T-helper 22 cell (primary cell): ENCODE results near the gene WNT9A.

Source experiments
- DNase-seq: peaks from one replicate; pipeline ENCODE4 v3.0.0-alpha.2; 2020; ENCODE audit warnings: low read depth

Gene WNT9A

GRCh38 chr1:227897704-227898438 lies 49.9 kb downstream of the WNT9A start:
- DNase-seq: no peak

- DNase-seq: no peak
Observed at GRCh38 chr1:227896710-227897655, 50.7 kb downstream of the WNT9A start.

GRCh38 chr1:227895828-227896685 lies 51.7 kb downstream of the WNT9A start:
- no peak for DNase-seq

DNA sequence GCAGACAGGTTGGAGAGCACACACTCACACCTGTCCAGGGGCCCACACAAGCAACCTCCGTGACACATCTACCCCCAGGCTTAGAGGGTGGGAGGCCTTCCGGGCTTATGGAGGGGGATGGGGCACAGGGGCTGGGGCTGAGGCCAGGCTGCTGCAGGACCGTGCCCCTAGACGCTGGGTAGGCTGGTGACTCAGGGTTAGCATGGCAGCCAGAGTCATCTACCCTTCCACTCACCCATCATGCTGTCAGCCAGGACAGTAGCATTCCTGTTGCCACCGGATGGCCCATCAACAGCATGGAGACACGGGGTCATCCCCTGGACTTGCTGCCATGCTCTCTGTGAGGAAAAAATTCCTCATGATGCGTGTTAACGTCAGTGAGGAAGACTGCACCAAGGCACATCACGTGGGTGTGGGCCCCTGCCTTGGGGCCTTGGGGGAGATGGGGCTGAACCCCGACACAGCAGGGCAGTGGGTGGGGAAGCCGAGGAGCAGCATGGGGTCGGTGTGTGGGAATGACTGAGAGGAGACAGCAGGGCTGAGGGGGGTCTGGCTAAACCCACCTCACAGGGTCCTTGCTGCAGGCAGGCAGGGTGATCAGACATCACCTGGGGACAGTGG lies 52.8 kb downstream of the WNT9A start:
- DNase-seq: no peak

DNA sequence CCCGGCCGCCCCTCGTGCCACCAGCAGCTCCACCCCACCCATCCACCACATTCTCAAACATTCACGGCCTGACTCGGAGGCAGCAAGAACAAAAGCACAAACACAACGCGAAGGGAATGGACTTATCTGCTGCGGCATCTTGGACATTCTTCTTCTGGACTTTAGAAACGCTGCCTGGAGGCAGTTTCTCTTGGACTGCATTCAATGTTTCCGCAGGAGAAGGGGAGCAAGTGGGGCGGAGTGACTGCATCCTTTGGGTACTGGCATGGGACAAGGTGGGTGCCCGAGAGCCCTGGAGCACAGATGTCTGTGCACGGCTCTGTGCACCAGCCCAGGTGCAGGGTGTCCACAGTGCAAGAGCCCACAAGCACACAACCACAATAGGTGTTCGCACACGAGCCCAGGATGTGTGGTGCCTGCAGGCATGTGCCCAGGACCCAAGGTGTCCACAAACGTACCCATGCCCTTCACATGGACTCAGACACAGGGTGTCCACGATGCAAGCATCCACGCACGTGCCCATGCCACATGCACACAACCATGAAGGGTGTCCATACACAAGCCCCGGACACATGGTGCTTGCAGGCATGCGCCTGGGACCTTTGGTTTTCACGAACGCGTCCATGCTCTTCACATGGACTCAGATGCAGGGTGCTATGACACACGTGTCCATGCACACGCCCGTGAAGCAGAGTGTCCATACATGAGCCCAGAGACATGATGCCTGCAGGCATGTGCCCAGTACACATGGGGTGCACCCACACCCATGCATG lies 53.6 kb downstream of the WNT9A start:
- no peak for DNase-seq

GRCh38 chr1:227893300-227893948 lies 54.3 kb downstream of the WNT9A start:
- no peak for DNase-seq

DNA sequence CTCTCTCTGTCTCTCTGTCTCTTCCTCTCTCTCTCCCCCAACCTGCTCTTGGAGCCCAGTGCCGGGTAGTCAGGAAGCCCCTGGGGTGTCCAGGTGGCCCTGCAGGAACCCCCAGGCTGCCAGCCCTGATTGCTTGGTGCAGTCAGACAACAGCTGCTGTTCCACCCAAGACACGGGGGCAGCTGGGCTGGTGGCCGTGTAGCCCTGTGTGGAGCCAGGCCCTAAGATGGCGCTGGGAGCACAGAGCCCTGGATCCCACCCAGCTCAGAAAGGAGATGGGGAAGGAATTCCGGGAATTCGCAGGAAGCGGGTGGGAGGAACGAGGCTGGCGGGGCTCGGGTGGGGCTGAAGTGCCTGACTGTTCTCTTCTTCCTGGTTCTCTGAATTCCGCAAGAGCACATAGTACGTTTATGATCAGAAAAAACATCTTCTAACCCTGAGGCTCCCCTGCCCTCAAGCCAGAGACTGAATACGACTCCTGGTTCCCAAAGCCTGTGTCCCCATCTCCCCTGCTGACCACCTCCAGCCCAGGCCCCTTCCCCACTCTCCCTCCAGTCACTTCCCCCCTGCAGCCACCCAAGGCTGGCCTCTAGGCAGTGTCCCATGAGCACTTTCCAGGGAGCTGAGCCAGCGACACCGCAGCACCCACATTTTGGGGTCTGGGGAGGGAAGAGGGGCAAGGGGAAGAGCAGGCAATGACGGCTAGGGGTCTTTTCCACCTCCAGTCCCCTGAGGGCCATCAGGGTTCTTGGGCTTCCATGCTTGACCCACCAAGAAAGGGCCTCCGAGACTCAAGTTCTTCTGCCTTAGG lies 55.0 kb downstream of the WNT9A start:
- no peak for DNase-seq

DNA sequence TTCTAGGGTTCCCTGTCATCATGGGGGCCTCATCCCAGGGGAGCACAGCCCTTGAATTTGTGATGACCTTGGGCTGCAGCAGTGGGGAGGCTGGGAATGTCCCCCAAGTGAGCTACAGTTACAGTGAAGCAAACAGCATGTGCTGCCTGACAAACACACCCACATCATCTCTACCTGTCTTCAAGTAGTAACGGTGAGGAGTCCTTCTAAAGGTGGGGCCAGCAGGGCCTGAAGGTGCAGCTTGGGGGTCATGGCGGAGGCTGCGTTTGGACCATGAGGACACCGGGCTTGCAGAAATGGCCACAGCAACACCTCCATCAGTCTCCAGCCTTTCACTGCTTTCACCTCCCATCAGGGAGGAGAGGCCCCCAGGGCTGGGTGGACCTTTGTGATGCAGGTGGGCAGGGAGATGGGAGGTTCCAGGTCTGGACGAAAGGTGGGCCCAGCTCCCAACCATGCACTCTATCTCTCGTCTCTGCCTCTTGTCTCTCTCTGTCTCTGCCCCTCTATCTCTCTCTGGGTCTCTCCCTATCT lies 55.7 kb downstream of the WNT9A start:
- no peak for DNase-seq

GRCh38 chr1:227891223-227891954 lies 56.3 kb downstream of the WNT9A start:
- DNase-seq: no peak

DNA sequence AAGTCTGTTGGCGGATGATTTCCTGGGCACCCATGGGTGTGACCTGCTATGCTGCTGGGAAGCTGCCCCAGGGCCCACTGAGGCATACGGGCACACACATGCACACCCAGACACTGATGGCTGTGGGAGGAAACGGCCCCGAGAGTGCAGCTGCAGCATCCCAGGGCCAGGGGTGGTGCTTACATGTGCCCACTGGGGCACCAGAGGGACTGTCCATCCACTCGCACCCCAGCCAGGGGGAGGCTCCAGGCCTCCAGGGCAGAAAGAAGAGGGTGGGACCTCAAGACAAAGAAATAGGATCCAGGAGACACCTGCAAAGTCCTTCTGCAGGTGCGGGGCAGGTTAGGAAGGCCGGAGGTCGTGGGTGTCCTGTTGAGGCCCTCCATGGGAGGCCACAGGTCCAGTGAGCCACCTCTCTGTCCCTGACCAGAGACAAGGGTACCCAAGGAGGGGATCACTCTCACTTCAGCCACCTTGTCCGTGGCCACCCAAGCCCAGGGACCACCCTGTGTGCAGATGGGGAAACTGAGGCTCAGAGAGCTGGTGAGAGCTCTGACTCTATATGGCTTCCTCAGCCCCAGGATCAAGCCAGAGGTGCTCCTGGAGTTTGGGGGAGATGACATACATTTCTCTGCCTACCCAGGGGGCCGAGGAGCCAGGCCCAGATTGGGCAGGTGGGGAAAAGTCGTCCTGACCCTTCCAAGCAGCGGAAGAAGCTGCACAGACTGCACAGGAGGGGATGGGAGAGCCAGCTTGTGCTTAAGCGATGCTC lies 57.1 kb downstream of the WNT9A start:
- no peak for DNase-seq

GRCh38 chr1:227889863-227890405 lies 57.8 kb downstream of the WNT9A start:
- DNase-seq: no peak

DNA sequence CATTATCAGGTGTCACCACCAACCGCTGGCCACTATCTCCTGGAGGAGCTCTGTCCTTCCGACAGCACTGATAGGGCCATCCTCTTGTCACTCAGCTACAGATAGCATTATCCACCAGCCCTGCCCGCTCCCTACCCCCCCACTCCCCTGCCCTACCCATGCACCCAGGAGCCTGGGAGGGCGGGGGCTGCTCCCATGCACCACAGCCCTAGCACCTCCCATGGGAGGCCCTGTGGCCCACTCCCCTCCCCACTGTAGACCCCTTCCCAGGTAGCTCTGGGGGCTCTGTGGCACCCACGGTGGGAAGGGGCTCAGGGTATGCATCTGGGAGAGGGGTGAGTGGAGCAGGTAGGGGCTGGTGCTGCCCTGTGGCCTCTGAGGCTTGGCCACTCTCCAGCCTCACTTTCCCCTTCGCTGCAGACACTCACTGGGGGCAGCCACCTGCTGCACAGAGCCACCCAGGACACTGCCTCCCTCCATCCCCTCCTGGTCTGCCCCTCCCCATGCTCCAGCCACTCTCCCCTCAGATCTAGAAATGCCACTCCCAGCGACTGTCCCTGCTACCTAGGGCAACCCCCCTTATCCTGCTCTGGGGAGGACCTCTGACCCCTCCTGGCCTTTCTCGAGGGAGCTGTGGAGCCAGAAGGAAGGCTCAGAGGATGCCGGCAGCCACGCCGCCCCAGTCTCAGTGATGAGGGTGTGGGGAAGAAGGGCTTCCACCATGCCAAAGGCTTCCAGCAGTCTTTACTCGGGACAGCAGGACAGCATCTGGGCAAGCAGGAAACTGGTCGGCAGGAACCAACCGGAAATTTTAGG lies 58.5 kb downstream of the WNT9A start:
- DNase-seq: no peak

- no peak for DNase-seq
Observed at GRCh38 chr1:227888404-227889046, 59.2 kb downstream of the WNT9A start.

DNA sequence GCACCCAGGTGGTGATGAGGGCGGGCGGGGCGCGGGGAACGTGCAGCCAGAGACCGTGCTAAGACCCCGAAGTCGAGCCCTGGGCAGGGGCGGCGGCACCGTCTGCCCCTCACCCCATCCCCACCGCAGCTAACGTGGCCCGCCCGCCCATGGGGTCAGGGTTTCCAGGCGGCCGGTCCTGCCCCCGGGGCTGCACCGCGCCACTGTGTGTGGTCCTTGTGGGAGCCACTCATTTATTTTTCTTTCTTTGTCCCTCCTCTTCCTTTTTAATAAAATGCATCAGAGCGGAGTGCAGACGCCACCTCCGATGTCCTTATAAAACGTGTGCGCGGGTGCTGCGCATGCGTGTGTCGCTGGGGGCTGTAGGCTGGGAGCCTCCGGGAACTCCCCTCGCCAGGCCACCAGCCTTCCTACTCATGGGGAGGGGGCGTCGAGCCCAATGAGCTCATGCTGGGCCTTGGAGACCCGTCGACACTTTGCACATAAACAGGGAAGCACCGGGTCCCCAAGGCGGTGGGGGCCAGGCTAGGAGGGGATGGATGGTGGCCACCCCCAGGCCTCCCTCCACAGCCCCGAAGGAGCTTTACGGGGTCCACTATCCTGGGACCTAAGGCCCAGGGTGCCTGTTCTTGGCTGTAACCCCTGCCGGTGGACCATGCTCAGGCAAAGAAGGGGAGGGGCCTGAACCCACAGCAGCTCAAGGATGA lies 59.9 kb downstream of the WNT9A start:
- DNase-seq: no peak

DNA sequence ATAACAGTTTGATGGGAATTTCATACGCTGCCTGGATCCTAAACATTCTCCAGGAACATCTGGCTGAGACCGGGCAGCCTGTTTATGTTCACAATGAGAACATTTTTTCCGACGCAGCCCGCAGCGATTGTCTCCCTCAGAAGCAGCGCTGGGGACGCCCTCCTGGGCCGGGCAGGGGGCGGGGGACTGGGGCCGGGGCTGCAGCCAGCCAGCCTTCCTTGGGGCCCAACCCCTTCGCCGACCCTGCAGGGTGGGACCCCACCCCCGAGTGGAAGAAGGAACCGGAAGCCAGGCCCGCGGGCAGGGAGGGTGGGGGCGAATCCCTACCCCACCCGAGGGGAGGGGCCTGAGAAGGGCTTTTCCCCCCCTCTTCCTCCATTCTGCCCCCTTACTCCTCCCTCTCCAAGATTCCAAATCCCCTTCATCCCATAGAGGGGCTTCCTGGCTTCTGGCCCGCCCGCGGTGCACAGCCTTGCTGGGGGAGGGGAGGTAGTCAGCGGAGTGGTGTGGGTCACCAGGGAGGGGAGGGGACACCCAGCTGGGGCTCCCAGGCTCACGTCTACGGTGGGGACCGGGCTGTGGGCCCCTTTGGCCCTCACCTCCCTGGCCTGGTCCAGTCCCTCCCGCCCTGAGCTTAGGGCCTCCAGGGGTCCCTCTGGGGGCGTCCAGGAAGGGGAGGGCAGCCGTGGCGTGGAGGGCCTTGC lies 60.6 kb downstream of the WNT9A start:
- no peak for DNase-seq
